Activated CD4-positive, alpha-beta memory T cell treated with anti-CD3 and anti-CD28 coated beads, Interleukin-2, amount 10 ng/mL, durations not matched to agents 7 days and 5 days (primary cell): ENCODE results near the gene NOS1. TPM values are rescaled to one million over a fixed set of nuclear protein-coding genes. Genes with fewer than 3 reads are reported as not detected.
A peak's percentile ranks its signal among the peaks of the same experiment; 100 is the strongest.
"Not testable (repeated sequence)": the region's sequence is repeated elsewhere in the genome, so short reads cannot be mapped to it uniquely, and the experiment has no call there.

ENCODE experiments used
- CTCF ChIA-PET: fragments of 350-600 bp; sonication (Branson Sonifier 250); formaldehyde crosslinking; loops from one replicate; lab custom pipeline; 2021; ENCODE audit warnings: antibody characterized with exemption, inconsistent platforms; lab: Charles Lee
- POLR2A ChIA-PET: fragments of 350-600 bp; sonication (Branson Sonifier 250); formaldehyde crosslinking; loops from one replicate; lab custom pipeline; 2021; ENCODE audit warnings: antibody characterized with exemption; lab: Charles Lee
- DNase-seq: peaks from one replicate; pipeline ENCODE4 v3.0.0-alpha.2; 2020
- H3K27ac Mint-ChIP-seq: one replicate; pipeline ENCODE4 v1.8.0; 2021; ENCODE audit warnings: mild to moderate bottlenecking, mixed read lengths
- H3K27me3 Mint-ChIP-seq: one replicate; pipeline ENCODE4 v1.8.0; 2021; ENCODE audit warnings: mixed read lengths
- H3K36me3 Mint-ChIP-seq: one replicate; pipeline ENCODE4 v1.8.0; 2021; ENCODE audit warnings: low read depth, mixed read lengths
- H3K4me1 Mint-ChIP-seq: one replicate; pipeline ENCODE4 v1.8.0; 2021; ENCODE audit warnings: mixed read lengths
- H3K4me3 Mint-ChIP-seq: one replicate; pipeline ENCODE4 v1.8.0; 2021; ENCODE audit warnings: mild to moderate bottlenecking, mixed read lengths
- H3K9me3 Mint-ChIP-seq: one replicate; pipeline ENCODE4 v1.8.0; 2021; ENCODE audit warnings: mixed read lengths
- total RNA-seq, 2 experiments: library from RNA; stranded (reverse); gene quantifications; one replicate each; pipeline ENCODE4 v1.2.3, GENCODE V29; 2021

NOS1 gene
- total RNA-seq, 2 experiments from 2014 or later = not detected

DNA sequence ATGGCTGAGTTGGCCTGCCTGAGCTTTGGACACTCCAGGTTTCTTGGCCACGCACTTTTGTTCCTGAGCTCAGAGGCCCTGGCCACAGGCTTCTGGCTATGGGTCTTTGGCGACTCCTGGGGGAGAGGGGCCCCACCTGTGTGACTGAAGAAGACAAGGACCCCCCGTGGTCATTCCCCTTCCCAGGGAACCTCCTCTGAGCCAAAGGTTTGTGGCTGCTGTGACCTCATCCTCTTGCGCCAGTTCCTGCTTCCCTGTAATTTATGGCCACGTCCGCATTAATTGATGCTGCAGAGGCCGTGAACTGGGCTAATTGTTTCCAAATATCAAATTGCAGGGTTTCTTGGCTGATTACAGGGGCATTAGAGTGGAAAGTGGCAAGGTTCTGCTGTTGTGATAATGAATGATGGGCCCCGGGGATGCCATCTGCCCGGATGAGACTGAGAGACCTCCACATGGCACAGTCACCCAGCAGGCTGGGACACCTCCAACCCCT lies 27.6 kb upstream of the NOS1 start:
- CTCF ChIA-PET = no interaction called here
- Mint-ChIP-seq H3K27ac (no peak overlapping the region), H3K27me3 (no peaks in the 10 kb centered on the region), H3K4me3 (no peak overlapping the region), H3K36me3 (no peaks in the 10 kb centered on the region), H3K4me1 (no peaks in the 10 kb centered on the region), H3K9me3 (peaks cover 6% of the 10 kb centered on the region)
- POLR2A ChIA-PET = no interaction called here
- DNase-seq = no peak

DNA sequence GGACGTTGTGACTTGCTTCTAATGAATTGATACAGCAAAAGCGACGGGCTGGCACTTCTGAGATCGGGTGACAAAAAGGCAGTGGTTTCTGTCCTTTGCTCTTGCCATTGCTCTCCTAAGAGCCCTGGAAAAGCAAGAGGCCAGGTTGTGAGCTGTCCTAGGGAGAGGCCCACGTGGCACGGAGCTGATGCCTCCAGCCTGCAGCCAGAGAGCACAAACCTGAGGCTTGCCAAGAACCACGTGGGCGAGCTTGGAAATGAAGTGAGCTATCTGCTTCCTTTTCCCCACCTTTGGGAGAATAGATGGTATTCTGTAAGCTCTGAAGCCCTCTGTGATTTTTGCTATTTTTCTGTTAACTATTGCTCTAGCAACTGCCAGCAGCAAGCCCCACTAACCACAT lies 26.4 kb upstream of the NOS1 start:
- POLR2A ChIA-PET = no interaction called here
- no peak overlapping the region for H3K4me3 Mint-ChIP-seq
- H3K4me1 Mint-ChIP-seq = no peaks in the 10 kb centered on the region
- peaks cover 6% of the 10 kb centered on the region for H3K9me3 Mint-ChIP-seq
- H3K27me3 Mint-ChIP-seq = no peaks in the 10 kb centered on the region
- no peak overlapping the region for H3K27ac Mint-ChIP-seq
- no peak for DNase-seq
- CTCF ChIA-PET = no interaction called here
- no peaks in the 10 kb centered on the region for H3K36me3 Mint-ChIP-seq

DNA sequence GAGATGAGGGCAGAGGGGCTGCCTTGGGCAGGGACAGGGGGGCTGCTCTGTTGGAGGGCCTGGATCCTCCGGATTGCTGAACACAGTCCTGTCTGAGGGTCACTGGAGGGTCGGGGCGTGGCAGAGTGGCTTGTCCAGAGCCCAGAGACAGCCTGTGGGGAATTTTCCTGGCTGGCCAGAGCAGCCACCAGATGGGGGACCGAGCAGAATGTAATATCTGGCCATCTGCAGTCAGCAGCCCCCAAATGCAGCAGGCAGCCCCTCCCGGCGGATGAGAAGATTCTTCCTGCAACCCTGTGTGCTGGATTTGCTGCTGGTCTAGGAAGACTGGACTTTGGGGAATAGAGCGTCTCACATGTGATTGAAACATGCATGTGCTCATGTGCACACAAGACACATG lies 23.3 kb upstream of the NOS1 start:
- no peak for DNase-seq
- no peaks in the 10 kb centered on the region for H3K36me3 Mint-ChIP-seq
- POLR2A ChIA-PET = no interaction called here
- CTCF ChIA-PET = no interaction called here
- no peak overlapping the region for H3K4me3 Mint-ChIP-seq
- peaks cover 2% of the 10 kb centered on the region for H3K9me3 Mint-ChIP-seq
- no peaks in the 10 kb centered on the region for H3K27me3 Mint-ChIP-seq
- H3K4me1 Mint-ChIP-seq = no peaks in the 10 kb centered on the region
- H3K27ac Mint-ChIP-seq = no peak overlapping the region

DNA sequence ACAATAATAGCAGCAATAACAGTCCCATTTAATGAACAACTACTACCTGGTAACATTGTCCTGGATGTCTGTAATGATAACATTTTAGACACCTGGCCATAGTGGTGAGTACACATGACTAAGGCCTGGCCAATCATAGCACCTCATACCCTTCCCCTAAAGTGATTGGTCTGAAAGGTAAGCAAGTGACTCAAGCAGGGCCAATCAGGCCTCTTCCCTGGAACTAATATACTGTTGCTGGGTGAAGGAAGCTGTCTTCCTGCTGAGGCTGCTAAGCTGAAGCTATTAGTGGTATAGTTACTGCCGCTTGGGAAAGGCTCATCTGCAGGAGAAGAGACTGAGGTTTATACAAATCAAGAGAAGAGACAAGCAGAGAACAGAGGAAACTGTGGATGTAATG lies 18.7 kb upstream of the NOS1 start:
- H3K27ac Mint-ChIP-seq = no peak overlapping the region
- no peaks in the 10 kb centered on the region for H3K27me3 Mint-ChIP-seq

DNA sequence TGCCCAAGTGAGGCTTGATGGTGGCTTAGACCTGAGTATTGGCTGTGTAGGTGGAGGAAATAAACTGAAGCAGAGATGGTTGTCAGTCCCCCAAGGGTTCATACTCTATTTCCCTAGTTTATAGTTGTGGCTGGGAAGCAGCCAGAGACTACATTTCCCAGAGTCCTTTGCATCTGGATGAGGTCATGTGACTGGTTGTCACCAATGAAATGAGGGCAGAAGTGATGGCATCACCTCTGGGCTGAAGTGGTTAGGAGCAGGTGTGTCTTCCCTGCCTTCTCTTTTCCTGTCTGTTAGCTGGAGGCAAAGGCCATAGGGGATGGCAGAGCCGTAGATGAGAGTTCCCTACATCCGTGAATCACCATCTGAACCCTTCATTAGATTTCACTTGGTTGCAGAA lies 16.3 kb upstream of the NOS1 start:
- no peak for DNase-seq
- no peaks in the 10 kb centered on the region for H3K4me1 Mint-ChIP-seq
- no peak overlapping the region for H3K4me3 Mint-ChIP-seq
- CTCF ChIA-PET = interaction anchor here (0.7 kb wide), 1 partner anchor 1362 kb away, joined by 4 read pairs; no protein-coding TSS in a partner anchor
- POLR2A ChIA-PET = no interaction called here
- peaks cover 10% of the 10 kb centered on the region for H3K9me3 Mint-ChIP-seq
- no peaks in the 10 kb centered on the region for H3K27me3 Mint-ChIP-seq
- no peak overlapping the region for H3K27ac Mint-ChIP-seq
- no peaks in the 10 kb centered on the region for H3K36me3 Mint-ChIP-seq

More for the DNA sequence above, 18.7 kb upstream of the NOS1 start:
- Mint-ChIP-seq H3K4me1 (no peaks in the 10 kb centered on the region), H3K36me3 (no peaks in the 10 kb centered on the region), H3K9me3 (peaks cover 10% of the 10 kb centered on the region), H3K4me3 (no peak overlapping the region)
- no peak for DNase-seq
- CTCF ChIA-PET = no interaction called here
- POLR2A ChIA-PET = no interaction called here

DNA sequence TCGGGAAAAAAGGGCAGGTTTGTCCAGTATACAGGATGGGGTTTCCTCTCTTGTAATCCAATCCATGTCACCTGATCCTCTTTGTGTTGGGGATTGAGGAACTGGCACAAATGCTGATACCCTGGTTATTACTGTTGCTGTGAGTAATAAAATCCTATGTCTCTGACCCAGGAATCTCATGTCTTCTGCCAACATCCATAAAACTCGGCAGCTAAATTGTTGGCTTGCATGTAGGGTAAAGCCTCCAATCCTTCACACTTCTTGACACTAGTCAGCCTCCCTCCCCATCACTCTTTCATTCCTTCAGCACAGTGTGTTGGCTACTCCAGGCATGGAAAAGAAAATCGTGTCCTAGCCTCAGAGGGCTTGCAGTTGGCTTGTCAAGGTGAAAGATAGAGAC lies 9.2 kb upstream of the NOS1 start:
- H3K27ac Mint-ChIP-seq = no peak overlapping the region
- H3K27me3 Mint-ChIP-seq = no peaks in the 10 kb centered on the region
- no peaks in the 10 kb centered on the region for H3K4me1 Mint-ChIP-seq
- no peaks in the 10 kb centered on the region for H3K36me3 Mint-ChIP-seq
- no peaks in the 10 kb centered on the region for H3K9me3 Mint-ChIP-seq
- ChIA-PET CTCF (no interaction called here), POLR2A (no interaction called here)
- no peak for DNase-seq
- no peak overlapping the region for H3K4me3 Mint-ChIP-seq

DNA sequence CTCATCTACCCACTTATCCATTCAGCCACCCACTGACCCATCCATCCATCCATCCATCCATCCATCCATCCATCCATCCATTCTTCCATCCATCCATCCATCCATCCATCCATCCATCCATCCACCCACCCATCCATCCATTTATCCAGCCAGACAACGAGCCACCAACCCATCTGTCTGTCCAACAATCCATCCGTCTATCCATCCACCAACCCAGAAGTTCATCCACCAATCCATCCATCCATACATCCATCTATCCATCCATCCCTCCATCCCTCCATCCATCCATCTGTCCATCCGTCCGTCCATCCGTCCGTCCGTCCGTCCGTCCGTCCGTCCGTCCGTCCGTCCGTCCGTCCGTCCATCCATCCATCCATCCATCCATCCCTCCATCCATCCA lies 8.6 kb upstream of the NOS1 start:
- not testable (repeated sequence) for H3K4me3 Mint-ChIP-seq, H3K36me3 Mint-ChIP-seq

DNA sequence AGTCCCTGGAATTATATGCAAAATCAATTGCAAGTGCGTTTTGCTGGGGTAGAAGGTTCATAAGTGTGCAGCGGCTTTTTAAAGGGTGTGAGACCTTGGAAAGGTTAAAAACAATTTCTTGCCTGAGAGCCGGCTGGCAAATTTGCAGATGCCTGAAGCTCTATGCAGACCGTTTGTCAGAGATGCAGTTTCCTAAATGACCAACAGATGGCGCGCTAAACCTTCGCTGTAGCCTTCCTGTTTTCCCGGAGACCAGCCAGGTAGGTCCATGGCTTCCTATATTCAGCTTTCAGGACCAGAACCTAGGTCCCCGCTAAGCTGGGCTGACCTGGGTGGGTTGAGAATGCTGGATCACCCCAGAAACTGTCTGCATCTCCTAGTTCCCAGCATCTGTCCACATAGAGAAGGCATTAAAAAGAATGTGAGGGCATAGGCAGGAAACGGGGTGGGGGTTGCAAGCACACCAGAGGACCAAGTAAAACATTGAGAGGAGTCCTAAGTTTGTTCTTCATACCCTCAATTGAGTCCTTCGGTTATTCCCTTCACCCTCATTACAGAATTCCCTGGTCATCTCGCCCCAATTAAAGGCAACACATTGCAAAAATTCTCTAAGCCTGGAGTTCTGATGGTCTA lies 5.7 kb upstream of the NOS1 start:
- H3K4me3 Mint-ChIP-seq = no peak overlapping the region
- H3K27ac Mint-ChIP-seq = no peak overlapping the region
- POLR2A ChIA-PET = no interaction called here
- CTCF ChIA-PET = interaction anchor here (0.7 to 3.7 kb wide), 14 partner anchors 14 to 490 kb away, joined by 3 to 28 read pairs (median 3); no protein-coding TSS in a partner anchor
- no peaks in the 10 kb centered on the region for H3K36me3 Mint-ChIP-seq
- H3K27me3 Mint-ChIP-seq = peaks cover 22% of the 10 kb centered on the region
- H3K4me1 Mint-ChIP-seq = no peaks in the 10 kb centered on the region
- no peaks in the 10 kb centered on the region for H3K9me3 Mint-ChIP-seq
- peak; percentile 56 for DNase-seq

More for the DNA sequence above, 8.6 kb upstream of the NOS1 start:
- CTCF ChIA-PET, H3K9me3 Mint-ChIP-seq, POLR2A ChIA-PET, H3K27me3 Mint-ChIP-seq, H3K27ac Mint-ChIP-seq, DNase-seq, H3K4me1 Mint-ChIP-seq: not testable (repeated sequence)

DNA sequence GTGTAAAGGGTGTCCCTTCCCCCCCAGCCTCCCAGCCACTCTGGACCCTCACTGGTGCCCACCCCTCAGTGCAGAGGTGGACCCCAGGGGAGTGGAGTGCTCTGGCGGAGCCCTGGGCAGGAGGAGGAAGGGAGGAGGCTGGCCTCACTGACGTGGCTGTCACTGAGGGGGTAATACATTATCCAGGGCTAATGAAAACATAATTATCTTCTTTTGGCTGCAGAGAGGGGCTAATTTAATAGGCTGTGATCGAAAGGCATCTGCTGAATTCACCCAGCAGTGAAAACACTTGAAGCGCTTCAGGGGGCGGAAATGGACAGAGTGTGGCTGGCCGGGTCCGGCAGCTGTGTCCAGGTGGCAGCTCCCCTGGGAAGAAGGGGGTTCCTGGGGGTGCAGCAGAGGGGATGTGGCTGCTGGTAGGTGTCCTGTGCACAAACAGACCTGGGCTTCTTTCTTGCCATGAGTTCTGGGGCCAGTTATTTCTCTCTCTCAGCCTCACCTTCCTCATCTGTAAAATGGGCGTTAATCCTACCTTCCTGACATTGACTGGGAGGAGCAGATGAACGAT lies 3.7 kb upstream of the NOS1 start:
- Mint-ChIP-seq H3K36me3 (no peaks in the 10 kb centered on the region), H3K4me3 (no peak overlapping the region), H3K9me3 (no peaks in the 10 kb centered on the region), H3K4me1 (no peaks in the 10 kb centered on the region), H3K27me3 (peaks cover 34% of the 10 kb centered on the region), H3K27ac (no peak overlapping the region)
- no peak for DNase-seq
- ChIA-PET POLR2A (no interaction called here), CTCF (no interaction called here)

DNA sequence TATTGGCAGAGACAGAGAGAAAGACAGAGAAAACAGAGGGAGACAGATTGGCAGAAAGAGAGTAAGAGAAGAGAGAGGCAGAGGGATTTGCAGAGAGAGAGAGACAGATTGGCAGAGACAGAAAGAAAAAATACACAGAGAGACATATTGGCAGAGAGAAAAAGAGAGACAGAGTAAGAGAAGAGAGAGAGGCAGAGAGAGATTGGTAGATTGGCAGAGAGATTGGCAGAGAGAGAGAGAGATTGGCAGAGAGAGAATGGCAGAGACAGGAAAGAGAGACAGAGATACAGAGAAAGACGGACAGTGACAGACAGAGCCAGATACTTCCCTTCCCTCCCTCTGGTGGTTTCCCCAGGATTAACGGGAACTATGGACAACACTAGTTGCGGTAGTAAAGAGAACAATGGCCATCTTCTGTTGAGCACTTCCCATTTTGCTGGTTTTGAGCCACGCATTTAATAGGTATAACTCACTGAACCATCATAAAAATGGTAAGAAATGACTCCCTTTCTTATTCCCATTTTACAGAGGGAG lies 2.6 kb upstream of the NOS1 start:
- Mint-ChIP-seq H3K27ac (no peak overlapping the region), H3K36me3 (no peaks in the 10 kb centered on the region), H3K9me3 (no peaks in the 10 kb centered on the region), H3K27me3 (peaks cover 37% of the 10 kb centered on the region), H3K4me3 (no peak overlapping the region), H3K4me1 (no peaks in the 10 kb centered on the region)
- DNase-seq = no peak
- ChIA-PET CTCF (no interaction called here), POLR2A (no interaction called here)

DNA sequence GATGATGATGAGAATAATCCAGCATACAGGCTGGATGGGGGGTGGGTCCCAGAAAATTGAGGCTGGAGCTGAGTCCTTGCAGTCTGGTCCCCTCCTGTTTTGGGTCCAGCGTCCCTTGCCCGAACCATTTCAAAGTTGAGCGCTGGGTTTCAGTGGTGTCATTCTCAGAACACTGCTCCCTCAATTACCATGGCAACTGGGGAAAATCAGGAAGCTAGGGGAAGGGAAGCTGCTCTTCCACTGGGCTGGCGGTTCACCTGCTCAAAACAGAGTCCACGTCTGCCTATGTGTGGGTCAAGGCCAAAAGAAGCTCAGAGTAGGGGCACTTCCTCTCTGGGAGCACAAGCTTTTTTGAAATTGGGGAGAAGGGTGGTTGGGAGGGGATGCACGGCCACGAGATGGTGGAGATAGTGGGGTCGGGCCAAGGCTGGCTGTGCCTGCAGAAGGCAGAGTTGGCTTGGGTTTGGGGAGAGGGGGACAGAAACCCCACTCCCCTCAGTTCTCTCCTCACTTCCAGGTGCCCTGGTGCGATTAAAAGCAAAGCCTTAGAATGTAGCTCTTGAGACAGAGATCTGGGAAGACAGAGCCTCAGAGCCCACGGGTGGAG lies 1.7 kb upstream of the NOS1 start:
- Mint-ChIP-seq H3K27me3 (peaks cover 41% of the 10 kb centered on the region), H3K27ac (no peak overlapping the region), H3K4me1 (no peaks in the 10 kb centered on the region), H3K4me3 (no peak overlapping the region), H3K9me3 (no peaks in the 10 kb centered on the region), H3K36me3 (no peaks in the 10 kb centered on the region)
- POLR2A ChIA-PET = no interaction called here
- no peak for DNase-seq
- CTCF ChIA-PET = no interaction called here

DNA sequence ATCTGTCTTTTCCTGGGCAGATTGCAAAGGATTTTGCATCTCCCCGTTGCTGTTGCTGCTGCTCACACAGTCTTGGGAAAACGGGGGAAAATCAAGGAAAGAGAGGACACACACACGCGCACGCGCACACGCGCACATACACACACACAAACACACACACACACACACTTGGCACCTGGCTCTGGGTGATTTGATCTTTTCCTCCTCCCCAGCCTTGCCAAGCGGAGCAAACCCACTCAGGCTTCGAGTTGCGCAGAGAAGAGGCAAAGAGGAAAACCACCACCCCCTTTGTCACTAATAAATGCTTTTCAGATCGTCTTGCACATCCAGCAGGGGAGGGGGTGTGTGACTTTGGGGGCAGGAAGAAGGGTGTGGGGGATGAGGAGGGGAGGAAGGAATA lies 965 bp upstream of the NOS1 start:
- Mint-ChIP-seq H3K9me3 (no peaks in the 10 kb centered on the region), H3K27me3 (peaks cover 41% of the 10 kb centered on the region), H3K4me1 (no peaks in the 10 kb centered on the region), H3K27ac (no peak overlapping the region), H3K4me3 (no peak overlapping the region), H3K36me3 (no peaks in the 10 kb centered on the region)
- ChIA-PET CTCF (no interaction called here), POLR2A (no interaction called here)
- no peak for DNase-seq

DNA sequence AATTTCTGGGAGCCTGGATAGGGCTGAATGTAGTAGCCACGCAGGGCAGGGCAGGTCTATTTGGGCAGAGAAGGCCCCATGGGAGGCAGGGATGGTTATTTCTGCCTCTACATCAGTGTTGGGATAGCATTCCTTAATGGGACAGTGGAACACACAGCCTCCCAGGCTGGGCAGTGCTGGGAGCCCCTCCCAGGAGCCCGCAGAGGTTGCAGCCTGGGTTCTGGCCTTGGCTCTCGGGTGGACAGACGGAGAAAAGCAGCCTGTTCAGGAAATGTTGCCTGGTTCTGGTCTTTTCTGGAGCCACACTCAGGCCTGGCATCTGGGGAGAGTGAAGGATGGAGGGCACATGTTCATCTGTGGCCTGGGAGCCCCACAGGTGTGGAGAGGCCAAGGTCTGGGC lies 479 bp upstream of the NOS1 start:
- no peak for DNase-seq
- CTCF ChIA-PET = no interaction called here
- H3K36me3 Mint-ChIP-seq = no peaks in the 10 kb centered on the region

More for the DNA sequence above, 479 bp upstream of the NOS1 start:
- Mint-ChIP-seq H3K4me1 (no peaks in the 10 kb centered on the region), H3K4me3 (no peak overlapping the region), H3K27ac (no peak overlapping the region), H3K9me3 (no peaks in the 10 kb centered on the region), H3K27me3 (peaks cover 41% of the 10 kb centered on the region)
- POLR2A ChIA-PET = no interaction called here
